Progenitor cell of endocrine pancreas (in vitro differentiated cells): ENCODE results near the gene PIBF1. TPM values are rescaled to one million over a fixed set of nuclear protein-coding genes. Genes with fewer than 3 reads are reported as not detected.
"Not testable (repeated sequence)": the region's sequence is repeated elsewhere in the genome, so short reads cannot be mapped to it uniquely, and the experiment has no call there.

Experiments
- DNase-seq: peaks from one replicate; pipeline ENCODE4 v3.0.0; 2021; ENCODE audit warnings: low spot score; ENCODE audit not compliant: unreplicated experiment
- H3K27ac Mint-ChIP-seq: 2 replicates; pipeline ENCODE4 v1.8.0; 2021; ENCODE audit warnings: mild to moderate bottlenecking, moderate library complexity, mixed read lengths
- H3K27me3 Mint-ChIP-seq: 2 replicates; pipeline ENCODE4 v1.8.0; 2021; ENCODE audit warnings: mixed read lengths
- H3K36me3 Mint-ChIP-seq: 2 replicates; pipeline ENCODE4 v1.8.0; 2022; ENCODE audit warnings: mixed read lengths; ENCODE audit not compliant: insufficient read depth
- H3K4me1 Mint-ChIP-seq: 2 replicates; pipeline ENCODE4 v1.8.0; 2021; ENCODE audit warnings: low read depth, mixed read lengths
- H3K4me3 Mint-ChIP-seq: 2 replicates; pipeline ENCODE4 v1.8.0; 2021; ENCODE audit warnings: low read depth, mild to moderate bottlenecking, moderate library complexity, mixed read lengths
- H3K9me3 Mint-ChIP-seq: 2 replicates; pipeline ENCODE4 v1.8.0; 2021; ENCODE audit warnings: low read depth, mixed read lengths
- total RNA-seq: library from RNA; stranded (reverse); gene quantifications from 2 replicates; pipeline ENCODE4 v1.2.1, GENCODE V29; 2021
- TF ChIP-seq, protein P1 (sequence below): fragments of 200-600 bp; sonication (generic); IDR thresholded peaks from one replicate; pipeline ENCODE4 v1.5.0; 2021; ENCODE audit warnings: antibody characterized with exemption, mild to moderate bottlenecking; ENCODE audit not compliant: unreplicated experiment

The PIBF1 gene
- total RNA-seq, 1 donor from 2014 or later = 28.7 TPM

GRCh38 chr13:73040968-73041596 lies 259.1 kb downstream of the PIBF1 start:
- H3K4me1 Mint-ChIP-seq = peaks cover 25% of the 10 kb centered on the region
- no peaks in the 10 kb centered on the region for H3K36me3 Mint-ChIP-seq
- no peak overlapping the region for H3K4me3 Mint-ChIP-seq
- no peaks in the 10 kb centered on the region for H3K27me3 Mint-ChIP-seq
- H3K9me3 Mint-ChIP-seq = no peaks in the 10 kb centered on the region
- no peak for DNase-seq
- H3K27ac Mint-ChIP-seq = no peak overlapping the region
- TF ChIP-seq, protein P1, sequence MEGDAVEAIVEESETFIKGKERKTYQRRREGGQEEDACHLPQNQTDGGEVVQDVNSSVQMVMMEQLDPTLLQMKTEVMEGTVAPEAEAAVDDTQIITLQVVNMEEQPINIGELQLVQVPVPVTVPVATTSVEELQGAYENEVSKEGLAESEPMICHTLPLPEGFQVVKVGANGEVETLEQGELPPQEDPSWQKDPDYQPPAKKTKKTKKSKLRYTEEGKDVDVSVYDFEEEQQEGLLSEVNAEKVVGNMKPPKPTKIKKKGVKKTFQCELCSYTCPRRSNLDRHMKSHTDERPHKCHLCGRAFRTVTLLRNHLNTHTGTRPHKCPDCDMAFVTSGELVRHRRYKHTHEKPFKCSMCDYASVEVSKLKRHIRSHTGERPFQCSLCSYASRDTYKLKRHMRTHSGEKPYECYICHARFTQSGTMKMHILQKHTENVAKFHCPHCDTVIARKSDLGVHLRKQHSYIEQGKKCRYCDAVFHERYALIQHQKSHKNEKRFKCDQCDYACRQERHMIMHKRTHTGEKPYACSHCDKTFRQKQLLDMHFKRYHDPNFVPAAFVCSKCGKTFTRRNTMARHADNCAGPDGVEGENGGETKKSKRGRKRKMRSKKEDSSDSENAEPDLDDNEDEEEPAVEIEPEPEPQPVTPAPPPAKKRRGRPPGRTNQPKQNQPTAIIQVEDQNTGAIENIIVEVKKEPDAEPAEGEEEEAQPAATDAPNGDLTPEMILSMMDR = no peak

DNA sequence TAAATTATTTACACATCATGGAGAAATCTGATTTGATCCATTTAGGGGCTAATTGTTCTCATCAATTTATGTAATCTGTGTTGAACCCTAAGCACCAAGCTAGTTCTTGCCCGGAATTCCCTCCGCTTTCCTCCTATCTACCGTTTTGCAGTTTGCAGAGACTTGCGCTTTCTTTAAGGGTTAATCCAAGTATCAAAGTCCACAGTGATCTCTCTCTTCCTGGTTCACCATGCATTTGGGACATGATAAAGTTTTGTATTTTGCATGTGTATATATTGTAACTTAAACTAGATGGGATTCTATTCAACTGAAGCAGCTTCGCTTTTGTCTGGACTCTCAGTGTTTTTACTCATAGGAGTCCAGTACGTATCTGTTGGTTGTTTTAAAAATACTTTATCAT lies 263.1 kb downstream of the PIBF1 start:
- no peaks in the 10 kb centered on the region for H3K9me3 Mint-ChIP-seq
- TF ChIP-seq, protein P1 = no peak
- no peak for DNase-seq
- H3K4me1 Mint-ChIP-seq = peaks cover 11% of the 10 kb centered on the region
- no peaks in the 10 kb centered on the region for H3K36me3 Mint-ChIP-seq
- no peak overlapping the region for H3K4me3 Mint-ChIP-seq
- no peaks in the 10 kb centered on the region for H3K27me3 Mint-ChIP-seq
- no peak overlapping the region for H3K27ac Mint-ChIP-seq

GRCh38 chr13:73048615-73049014 lies 266.7 kb downstream of the PIBF1 start:
- H3K27ac Mint-ChIP-seq = peak overlapping the region; percentile 62
- H3K4me3 Mint-ChIP-seq, H3K4me1 Mint-ChIP-seq, DNase-seq, H3K27me3 Mint-ChIP-seq, H3K9me3 Mint-ChIP-seq, H3K36me3 Mint-ChIP-seq: not testable (repeated sequence)

GRCh38 chr13:73054712-73055111 lies 272.8 kb downstream of the PIBF1 start:
- H3K27me3 Mint-ChIP-seq = peaks cover 3% of the 10 kb centered on the region
- H3K36me3 Mint-ChIP-seq = no peaks in the 10 kb centered on the region
- no peak for DNase-seq
- TF ChIP-seq, protein P1 = no peak
- H3K4me3 Mint-ChIP-seq = no peak overlapping the region
- no peak overlapping the region for H3K27ac Mint-ChIP-seq
- H3K9me3 Mint-ChIP-seq = no peaks in the 10 kb centered on the region
- peaks cover 18% of the 10 kb centered on the region for H3K4me1 Mint-ChIP-seq

GRCh38 chr13:73055813-73056564 lies 274.1 kb downstream of the PIBF1 start:
- Mint-ChIP-seq H3K27ac (no peak overlapping the region), H3K36me3 (peaks cover 3% of the 10 kb centered on the region), H3K9me3 (no peaks in the 10 kb centered on the region), H3K27me3 (peaks cover 3% of the 10 kb centered on the region), H3K4me3 (no peak overlapping the region), H3K4me1 (peaks cover 22% of the 10 kb centered on the region)
- DNase-seq = no peak
- TF ChIP-seq, protein P1 = no peak

GRCh38 chr13:73056565-73056962 lies 274.6 kb downstream of the PIBF1 start:
- TF ChIP-seq, protein P1 = no peak
- Mint-ChIP-seq H3K9me3 (no peaks in the 10 kb centered on the region), H3K27ac (no peak overlapping the region), H3K27me3 (peaks cover 3% of the 10 kb centered on the region), H3K36me3 (peaks cover 3% of the 10 kb centered on the region), H3K4me3 (no peak overlapping the region), H3K4me1 (peaks cover 24% of the 10 kb centered on the region)
- DNase-seq = no peak
